ENCODE measurements around the gene VN1R5.

VN1R5 gene

DNA sequence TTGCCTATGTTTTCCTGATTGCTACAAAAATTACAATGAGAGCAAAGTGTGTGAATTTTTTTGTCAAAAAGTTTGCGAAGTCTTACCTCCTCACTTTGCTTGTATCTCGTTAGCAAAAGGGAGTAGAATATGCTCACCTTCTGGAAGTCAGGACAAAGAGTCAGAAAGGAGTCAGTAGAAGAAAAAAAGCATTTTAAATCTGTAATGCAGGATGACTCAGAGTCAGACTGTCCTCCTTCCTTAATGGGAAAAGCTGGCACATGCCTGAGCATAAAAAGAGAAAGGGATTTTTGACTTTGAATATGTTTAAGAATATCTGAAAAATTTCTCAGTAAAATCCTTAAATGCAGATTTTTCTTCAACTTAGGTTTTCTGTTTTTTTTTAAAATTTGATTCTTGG is 14.2 kb upstream of the VN1R5 start:
- no peaks in the 10 kb centered on the region for H3K27me3 ChIP-seq (ENCODE audit: low read depth)
- in situ Hi-C loops (cut with MboI; ENCODE audit: low sequenced_read_pairs), result no loop called here
- no peak overlapping the region for H3K4me3 ChIP-seq
- no peaks in the 10 kb centered on the region for H3K36me3 ChIP-seq (replicated peaks)
- no peaks in the 10 kb centered on the region for H3K4me1 ChIP-seq
- H3K9me3 ChIP-seq, result no peaks in the 10 kb centered on the region
- no peak for DNase-seq (ENCODE audit: low spot score in 2 of 2)

- Histone ChIP-seq H3K4me3 (no peak overlapping the region), H3K9me3 (no peaks in the 10 kb centered on the region), H3K27me3 (ENCODE audit: low read depth) (no peaks in the 10 kb centered on the region), H3K4me1 (no peaks in the 10 kb centered on the region), H3K36me3 (replicated peaks) (no peaks in the 10 kb centered on the region)
- DNase-seq (ENCODE audit: low spot score in 2 of 2), result no peak
- in situ Hi-C loops (cut with MboI; ENCODE audit: low sequenced_read_pairs), result no loop called here
These were observed 12.2 kb upstream of the VN1R5 start for GRCh38 chr1:247243524-247244137.

DNA sequence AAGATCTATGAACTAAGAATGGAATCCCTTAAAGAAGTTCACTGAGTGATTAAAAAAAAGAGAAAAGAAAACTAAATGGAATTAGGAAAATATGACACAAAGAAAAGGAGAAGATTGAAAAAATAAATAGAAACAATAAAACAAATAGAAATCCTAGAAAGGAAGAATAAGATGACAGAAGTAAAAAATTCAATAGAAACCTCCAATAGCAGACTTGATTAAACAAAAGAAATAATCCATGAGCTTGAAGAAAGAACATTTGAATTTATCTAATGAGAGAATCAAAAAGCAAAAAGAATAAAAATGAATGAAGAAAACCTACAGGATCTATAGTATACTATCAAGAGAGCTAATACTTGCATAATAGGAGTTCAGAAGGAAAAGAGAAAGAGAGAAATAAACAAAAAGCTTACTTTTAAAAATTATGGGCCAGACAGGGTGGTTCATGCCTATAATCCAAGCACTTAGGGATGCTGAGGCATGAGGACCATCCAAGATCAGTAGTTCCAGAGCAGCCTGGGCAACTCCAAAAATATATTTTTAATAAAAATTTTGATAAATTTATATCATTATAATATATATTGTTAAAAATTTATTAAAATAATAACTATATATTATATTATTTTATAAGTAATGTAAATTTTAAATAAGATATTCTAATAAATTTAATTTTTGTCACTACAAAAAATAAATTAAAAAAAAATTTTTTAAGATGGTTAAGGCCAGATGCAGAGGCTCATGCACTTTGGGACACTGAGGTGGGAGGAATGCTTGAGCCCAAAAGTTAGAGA is 9.4 kb upstream of the VN1R5 start:
- H3K4me1 ChIP-seq, result no peaks in the 10 kb centered on the region
- no peaks in the 10 kb centered on the region for H3K27me3 ChIP-seq (ENCODE audit: low read depth)
- H3K36me3 ChIP-seq (replicated peaks), result no peaks in the 10 kb centered on the region
- DNase-seq (ENCODE audit: low spot score in 2 of 2), result no peak
- in situ Hi-C loops (cut with MboI; ENCODE audit: low sequenced_read_pairs), result no loop called here
- no peaks in the 10 kb centered on the region for H3K9me3 ChIP-seq
- H3K4me3 ChIP-seq, result no peak overlapping the region

GRCh38 chr1:247247568-247247967 is 8.3 kb upstream of the VN1R5 start:
- no peaks in the 10 kb centered on the region for H3K9me3 ChIP-seq
- H3K4me3 ChIP-seq, result no peak overlapping the region
- H3K27me3 ChIP-seq (ENCODE audit: low read depth), result no peaks in the 10 kb centered on the region
- no peaks in the 10 kb centered on the region for H3K36me3 ChIP-seq (replicated peaks)
- no peak for DNase-seq (ENCODE audit: low spot score in 2 of 2)
- in situ Hi-C loops (cut with MboI; ENCODE audit: low sequenced_read_pairs), result no loop called here
- H3K4me1 ChIP-seq, result no peaks in the 10 kb centered on the region

DNA sequence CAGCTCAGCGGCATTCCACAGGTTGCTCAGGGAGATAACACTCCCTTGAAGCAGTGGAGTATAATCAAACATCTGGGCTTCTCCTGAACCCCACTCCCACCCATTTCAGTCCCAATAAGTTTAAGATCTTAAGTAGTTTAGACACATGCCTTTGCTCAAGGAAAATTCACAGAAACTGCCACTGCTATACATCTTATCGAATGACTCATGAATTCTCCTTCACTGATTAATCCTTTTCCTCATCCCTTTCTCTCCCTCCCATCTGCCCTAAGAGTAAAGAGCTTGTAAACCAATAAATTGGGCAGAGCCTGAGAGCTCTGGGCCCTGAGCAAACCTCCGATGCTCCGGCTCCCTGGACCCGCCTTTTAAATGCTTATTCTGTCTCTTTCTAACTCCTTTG is 10.2 kb downstream of the VN1R5 start:
- Histone ChIP-seq H3K4me3 (no peak overlapping the region), H3K27me3 (ENCODE audit: low read depth) (no peaks in the 10 kb centered on the region), H3K4me1 (no peaks in the 10 kb centered on the region), H3K9me3 (no peaks in the 10 kb centered on the region), H3K36me3 (replicated peaks) (no peaks in the 10 kb centered on the region)
- in situ Hi-C loops (cut with MboI; ENCODE audit: low sequenced_read_pairs), result no loop called here
- DNase-seq (ENCODE audit: low spot score in 2 of 2), result no peak

DNA sequence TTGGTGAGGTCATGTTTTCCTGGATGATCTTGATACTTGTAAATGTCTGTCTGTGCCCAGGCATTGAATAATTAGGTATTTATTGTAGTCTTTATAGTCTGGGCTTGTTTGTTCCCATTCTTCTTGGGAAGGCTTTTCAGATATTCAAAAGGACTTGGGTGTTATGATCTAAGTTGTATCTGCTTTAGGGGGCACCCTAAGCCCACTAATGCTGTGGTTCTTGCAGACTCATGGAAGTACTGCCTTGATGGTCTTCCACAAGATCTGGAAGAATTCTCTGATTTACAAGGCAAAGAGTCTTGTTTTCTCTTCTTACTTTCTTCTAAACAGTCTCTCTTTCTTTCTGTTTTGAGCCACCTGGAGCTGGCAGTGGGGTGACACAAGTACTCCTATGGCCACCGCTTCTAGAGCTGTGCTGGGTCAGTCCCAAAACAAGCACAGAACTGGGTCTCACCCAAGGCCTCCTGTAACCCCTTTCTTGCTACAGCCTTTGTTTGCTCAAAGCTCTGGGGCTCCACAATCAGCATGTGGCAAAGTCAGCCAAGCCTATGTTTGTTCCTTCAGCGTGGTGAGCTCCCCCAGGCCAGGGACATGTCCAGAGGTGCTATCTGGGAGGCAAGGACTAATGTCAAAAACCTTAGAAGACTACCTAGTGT is 12.6 kb downstream of the VN1R5 start:
- no peak overlapping the region for H3K4me3 ChIP-seq
- H3K9me3 ChIP-seq, result 0 out of 2 replicates have a peak, but pooled peaks cover 3% of the 10 kb centered on the region
- no peaks in the 10 kb centered on the region for H3K27me3 ChIP-seq (ENCODE audit: low read depth)
- no peak for DNase-seq (ENCODE audit: low spot score in 2 of 2)
- in situ Hi-C loops (cut with MboI; ENCODE audit: low sequenced_read_pairs), result no loop called here
- H3K4me1 ChIP-seq, result no peaks in the 10 kb centered on the region
- H3K36me3 ChIP-seq (replicated peaks), result no peaks in the 10 kb centered on the region

DNA sequence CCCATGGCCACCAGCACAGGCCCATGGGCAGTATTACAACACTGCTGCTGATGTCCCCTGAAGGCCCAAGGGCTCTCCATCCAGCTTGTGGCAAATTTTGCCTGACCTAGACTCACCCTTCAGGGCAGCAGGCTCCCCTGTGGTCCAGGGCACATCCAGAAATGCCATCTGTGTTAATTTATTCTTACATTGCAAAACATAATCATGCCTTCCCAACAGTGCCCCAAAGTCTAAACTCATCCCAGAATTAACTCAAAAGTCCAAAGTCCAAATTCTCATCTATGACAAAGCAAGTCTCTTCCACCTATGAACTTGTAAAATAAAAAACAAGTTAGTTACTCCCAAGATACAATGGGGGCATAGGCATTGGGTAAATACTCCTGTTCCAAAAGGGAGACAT is 13.3 kb downstream of the VN1R5 start:
- Histone ChIP-seq H3K27me3 (ENCODE audit: low read depth) (no peaks in the 10 kb centered on the region), H3K4me1 (no peaks in the 10 kb centered on the region), H3K9me3 (0 out of 2 replicates have a peak, but pooled peaks cover 3% of the 10 kb centered on the region), H3K4me3 (no peak overlapping the region), H3K36me3 (replicated peaks) (no peaks in the 10 kb centered on the region)
- in situ Hi-C loops (cut with MboI; ENCODE audit: low sequenced_read_pairs), result no loop called here
- no peak for DNase-seq (ENCODE audit: low spot score in 2 of 2)

DNA sequence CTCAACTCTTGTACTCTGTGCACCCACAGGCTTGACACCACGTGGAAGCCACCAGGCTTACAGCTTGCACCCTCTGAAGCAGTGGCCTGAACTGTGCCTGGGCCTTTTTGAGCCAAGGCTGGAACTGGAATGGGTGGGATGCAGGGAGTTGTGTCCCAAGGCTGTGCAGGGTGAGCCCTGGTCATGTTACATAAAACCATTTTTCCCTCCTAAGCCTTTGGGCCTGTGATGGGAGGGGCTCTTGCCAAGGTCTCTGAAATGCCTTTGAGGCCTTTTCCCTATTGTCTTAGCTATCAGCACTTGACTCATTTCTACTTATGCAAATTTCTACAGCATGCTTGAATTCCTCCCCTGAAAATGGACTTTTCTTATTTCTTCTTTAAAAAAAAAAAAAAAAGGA is 14.1 kb downstream of the VN1R5 start:
- H3K36me3 ChIP-seq (replicated peaks), result no peaks in the 10 kb centered on the region
- H3K4me1 ChIP-seq, result no peaks in the 10 kb centered on the region
- H3K27me3 ChIP-seq (ENCODE audit: low read depth), result no peaks in the 10 kb centered on the region
- no peak for DNase-seq (ENCODE audit: low spot score in 2 of 2)
- H3K4me3 ChIP-seq, result no peak overlapping the region
- H3K9me3 ChIP-seq, result 0 out of 2 replicates have a peak, but pooled peaks cover 3% of the 10 kb centered on the region
- in situ Hi-C loops (cut with MboI; ENCODE audit: low sequenced_read_pairs), result no loop called here

GRCh38 chr1:247273013-247273412 is 17.1 kb downstream of the VN1R5 start:
- no peak for DNase-seq (ENCODE audit: low spot score in 2 of 2)
- Histone ChIP-seq H3K4me3 (no peak overlapping the region), H3K9me3 (0 out of 2 replicates have a peak, but pooled peaks cover 3% of the 10 kb centered on the region), H3K27me3 (ENCODE audit: low read depth) (no peaks in the 10 kb centered on the region), H3K36me3 (replicated peaks) (no peaks in the 10 kb centered on the region), H3K4me1 (no peaks in the 10 kb centered on the region)
- in situ Hi-C loops (cut with MboI; ENCODE audit: low sequenced_read_pairs), result no loop called here

DNA sequence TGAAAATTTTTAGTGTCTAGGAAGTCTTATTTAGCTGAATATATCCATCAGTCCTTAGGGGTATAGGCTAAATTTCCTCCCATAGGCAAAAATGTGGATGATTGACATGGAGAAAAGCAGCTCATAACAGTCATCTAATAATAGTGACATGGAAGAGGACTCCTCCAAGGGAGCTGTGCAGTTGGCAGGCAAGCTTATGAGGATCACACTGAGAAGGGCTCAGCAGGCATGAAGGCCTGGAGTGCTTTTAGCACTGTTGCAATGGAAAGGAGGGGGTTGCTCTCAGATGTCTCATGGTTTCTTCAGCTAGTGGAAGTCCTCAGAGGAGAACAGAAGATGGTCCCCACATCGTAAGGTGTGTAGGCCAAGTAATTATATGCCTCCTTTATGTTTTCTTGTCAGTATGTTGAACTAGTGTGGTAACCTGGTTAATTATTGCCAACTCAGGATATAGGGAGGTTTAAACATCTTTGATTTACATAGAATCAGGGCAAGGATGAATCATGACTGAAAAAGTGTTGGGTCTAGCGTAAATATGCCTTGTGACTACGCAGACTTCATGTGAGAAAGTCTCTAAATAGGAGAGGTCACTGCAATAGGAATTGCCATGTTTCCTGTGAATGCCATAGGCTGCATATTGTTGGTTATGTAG is 18.9 kb downstream of the VN1R5 start:
- in situ Hi-C loops (cut with MboI; ENCODE audit: low sequenced_read_pairs), result no loop called here
- Histone ChIP-seq H3K4me1 (no peaks in the 10 kb centered on the region), H3K36me3 (replicated peaks) (no peaks in the 10 kb centered on the region), H3K4me3 (no peak overlapping the region), H3K27me3 (ENCODE audit: low read depth) (no peaks in the 10 kb centered on the region), H3K9me3 (0 out of 2 replicates have a peak, but pooled peaks cover 3% of the 10 kb centered on the region)
- DNase-seq (ENCODE audit: low spot score in 2 of 2), result no peak

DNA sequence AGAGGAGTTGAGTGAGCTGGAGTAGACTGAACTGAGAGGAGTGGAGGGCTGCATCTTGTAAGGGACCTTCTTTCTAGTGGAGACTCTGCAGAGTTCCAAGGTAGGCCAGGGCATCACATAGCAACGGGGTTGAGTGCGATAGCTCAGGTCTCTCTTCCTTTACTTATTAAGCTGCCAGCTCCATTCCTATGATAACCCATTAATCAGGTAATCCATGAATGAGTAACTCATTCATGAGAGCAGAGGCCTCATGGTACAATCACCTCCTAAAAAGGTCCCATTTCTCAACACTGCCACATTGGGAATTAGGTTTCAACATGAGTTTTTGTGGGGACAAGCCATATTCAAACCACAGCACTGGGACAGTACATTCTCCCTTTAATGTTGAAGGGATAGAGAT is 21.3 kb downstream of the VN1R5 start:
- Histone ChIP-seq H3K27me3 (ENCODE audit: low read depth) (no peaks in the 10 kb centered on the region), H3K9me3 (no peaks in the 10 kb centered on the region), H3K36me3 (replicated peaks) (no peaks in the 10 kb centered on the region), H3K4me3 (no peak overlapping the region), H3K4me1 (no peaks in the 10 kb centered on the region)
- DNase-seq (ENCODE audit: low spot score in 2 of 2), result no peak
- in situ Hi-C loops (cut with MboI; ENCODE audit: low sequenced_read_pairs), result no loop called here

GRCh38 chr1:247281001-247281574 is 25.2 kb downstream of the VN1R5 start:
- in situ Hi-C loops (cut with MboI; ENCODE audit: low sequenced_read_pairs), result no loop called here
- no peak for DNase-seq (ENCODE audit: low spot score in 2 of 2)
- Histone ChIP-seq H3K36me3 (replicated peaks) (no peaks in the 10 kb centered on the region), H3K4me1 (no peaks in the 10 kb centered on the region), H3K9me3 (no peaks in the 10 kb centered on the region), H3K27me3 (ENCODE audit: low read depth) (no peaks in the 10 kb centered on the region), H3K4me3 (no peak overlapping the region)

- Histone ChIP-seq H3K27me3 (ENCODE audit: low read depth) (no peaks in the 10 kb centered on the region), H3K9me3 (no peaks in the 10 kb centered on the region), H3K4me1 (no peaks in the 10 kb centered on the region), H3K4me3 (no peak overlapping the region), H3K36me3 (replicated peaks) (no peaks in the 10 kb centered on the region)
- no peak for DNase-seq (ENCODE audit: low spot score in 2 of 2)
- in situ Hi-C loops (cut with MboI; ENCODE audit: low sequenced_read_pairs), result no loop called here
These were observed 30.3 kb downstream of the VN1R5 start for GRCh38 chr1:247286134-247286670.
